ENCODE data around the gene PPTC7.

The PPTC7 gene

DNA sequence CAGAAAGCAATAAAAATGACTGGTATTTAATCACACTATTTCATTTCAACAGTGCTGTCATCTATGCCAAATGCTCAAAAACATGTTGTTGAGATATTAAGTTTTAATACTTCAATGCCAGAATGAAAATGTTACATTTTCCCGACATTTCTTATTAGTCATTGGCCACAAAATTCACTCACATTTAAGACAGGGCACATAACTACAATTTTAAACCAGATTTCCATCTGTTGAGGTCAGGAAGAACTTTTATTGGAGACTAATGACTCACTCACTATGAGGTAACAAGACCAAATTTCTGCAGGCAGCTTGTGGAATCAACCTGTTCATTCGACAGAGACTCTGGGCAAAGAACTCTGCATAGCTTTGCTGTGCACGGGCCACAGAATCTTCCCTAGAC lies 36.8 kb downstream of the PPTC7 start (continued):
- peak; percentile 43; the same call in 1 of the 2 replicates for TF ChIP-seq ZBTB20 (tag by site-specific recombination; IDR thresholded peaks at IDR 0.05)
- TF ChIP-seq SP7 (tag by site-specific recombination; IDR thresholded peaks at IDR 0.05), result peak; percentile 69
- peak; percentile 49; the same call in 1 of the 2 replicates for TF ChIP-seq ZBTB17 (tag by site-specific recombination; IDR thresholded peaks at IDR 0.05)
- TF ChIP-seq ZNF324 (tag by site-specific recombination; IDR thresholded peaks at IDR 0.05), result 0 out of 2 replicates have a peak, but pooled peaks have one; percentile 38
- TF ChIP-seq, protein P1, sequence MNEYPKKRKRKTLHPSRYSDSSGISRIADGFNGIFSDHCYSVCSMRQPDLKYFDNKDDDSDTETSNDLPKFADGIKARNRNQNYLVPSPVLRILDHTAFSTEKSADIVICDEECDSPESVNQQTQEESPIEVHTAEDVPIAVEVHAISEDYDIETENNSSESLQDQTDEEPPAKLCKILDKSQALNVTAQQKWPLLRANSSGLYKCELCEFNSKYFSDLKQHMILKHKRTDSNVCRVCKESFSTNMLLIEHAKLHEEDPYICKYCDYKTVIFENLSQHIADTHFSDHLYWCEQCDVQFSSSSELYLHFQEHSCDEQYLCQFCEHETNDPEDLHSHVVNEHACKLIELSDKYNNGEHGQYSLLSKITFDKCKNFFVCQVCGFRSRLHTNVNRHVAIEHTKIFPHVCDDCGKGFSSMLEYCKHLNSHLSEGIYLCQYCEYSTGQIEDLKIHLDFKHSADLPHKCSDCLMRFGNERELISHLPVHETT (tag by site-specific recombination; IDR thresholded peaks at IDR 0.05), result peak; percentile 46; the same call in 1 of the 2 replicates

DNA sequence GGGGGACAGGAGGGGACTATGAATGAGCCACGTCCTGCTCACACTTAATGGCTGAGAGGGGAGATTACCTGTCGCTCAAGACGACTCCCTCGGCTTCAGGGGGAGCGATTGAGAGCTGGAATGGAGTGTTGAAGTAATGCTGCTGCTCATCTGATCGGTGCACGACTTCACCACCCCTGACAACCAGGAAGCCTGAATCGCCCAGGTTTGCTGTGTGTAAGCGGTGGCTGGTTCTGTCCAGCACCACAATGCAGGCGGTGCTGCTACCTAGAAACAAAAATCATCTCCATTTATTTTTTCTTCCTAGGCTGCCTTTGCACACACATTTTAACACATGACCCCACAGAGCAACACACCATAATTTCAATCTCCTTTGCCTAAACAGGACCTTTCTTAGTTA lies 37.3 kb downstream of the PPTC7 start:
- Histone ChIP-seq H3K27ac (ENCODE audit: extremely low read depth, low read depth, low read length) (no peak overlapping the region), H3K4me3 (ENCODE audit: low read depth, low read length) (no peak overlapping the region), H3K36me3 (ENCODE audit: control insufficient read depth in 2 of 2, insufficient read depth in 1 of 2, low read length in 2 of 2) (peaks cover 0 to 15% of the 10 kb centered on the region in 2 experiments; a peak in 2 of 3 replicates), H3K4me1 (ENCODE audit: control insufficient read depth, insufficient read depth, low read length) (peaks cover 29% of the 10 kb centered on the region), H3K9me3 (ENCODE audit: control insufficient read depth, insufficient read depth, low read depth, low read length) (no peaks in the 10 kb centered on the region)
- POLR2A ChIA-PET, result no interaction called here
- CTCF ChIA-PET, result no interaction called here
- no peak for TF ChIP-seq ZNF560 (tag by site-specific recombination; IDR thresholded peaks at IDR 0.05; ENCODE audit: borderline replicate concordance)
- TF ChIP-seq, protein P2, sequence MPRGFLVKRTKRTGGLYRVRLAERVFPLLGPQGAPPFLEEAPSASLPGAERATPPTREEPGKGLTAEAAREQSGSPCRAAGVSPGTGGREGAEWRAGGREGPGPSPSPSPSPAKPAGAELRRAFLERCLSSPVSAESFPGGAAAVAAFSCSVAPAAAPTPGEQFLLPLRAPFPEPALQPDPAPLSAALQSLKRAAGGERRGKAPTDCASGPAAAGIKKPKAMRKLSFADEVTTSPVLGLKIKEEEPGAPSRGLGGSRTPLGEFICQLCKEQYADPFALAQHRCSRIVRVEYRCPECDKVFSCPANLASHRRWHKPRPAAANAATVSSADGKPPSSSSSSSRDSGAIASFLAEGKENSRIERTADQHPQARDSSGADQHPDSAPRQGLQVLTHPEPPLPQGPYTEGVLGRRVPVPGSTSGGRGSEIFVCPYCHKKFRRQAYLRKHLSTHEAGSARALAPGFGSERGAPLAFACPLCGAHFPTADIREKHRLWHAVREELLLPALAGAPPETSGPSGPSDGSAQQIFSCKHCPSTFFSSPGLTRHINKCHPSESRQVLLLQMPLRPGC (tag by site-specific recombination; IDR thresholded peaks at IDR 0.05), result no peak
- TF ChIP-seq ZEB2 (tag by site-specific recombination; IDR thresholded peaks at IDR 0.05), result no peak
- TF ChIP-seq ZSCAN16 (tag by site-specific recombination; IDR thresholded peaks at IDR 0.05), result no peak
- no peak for TF ChIP-seq ZNF561 (tag by site-specific recombination; IDR thresholded peaks at IDR 0.05; ENCODE audit: borderline replicate concordance)
- no peak for TF ChIP-seq ZNF830 (tag by site-specific recombination; IDR thresholded peaks at IDR 0.05; ENCODE audit: low read depth)
- TF ChIP-seq, protein P3, sequence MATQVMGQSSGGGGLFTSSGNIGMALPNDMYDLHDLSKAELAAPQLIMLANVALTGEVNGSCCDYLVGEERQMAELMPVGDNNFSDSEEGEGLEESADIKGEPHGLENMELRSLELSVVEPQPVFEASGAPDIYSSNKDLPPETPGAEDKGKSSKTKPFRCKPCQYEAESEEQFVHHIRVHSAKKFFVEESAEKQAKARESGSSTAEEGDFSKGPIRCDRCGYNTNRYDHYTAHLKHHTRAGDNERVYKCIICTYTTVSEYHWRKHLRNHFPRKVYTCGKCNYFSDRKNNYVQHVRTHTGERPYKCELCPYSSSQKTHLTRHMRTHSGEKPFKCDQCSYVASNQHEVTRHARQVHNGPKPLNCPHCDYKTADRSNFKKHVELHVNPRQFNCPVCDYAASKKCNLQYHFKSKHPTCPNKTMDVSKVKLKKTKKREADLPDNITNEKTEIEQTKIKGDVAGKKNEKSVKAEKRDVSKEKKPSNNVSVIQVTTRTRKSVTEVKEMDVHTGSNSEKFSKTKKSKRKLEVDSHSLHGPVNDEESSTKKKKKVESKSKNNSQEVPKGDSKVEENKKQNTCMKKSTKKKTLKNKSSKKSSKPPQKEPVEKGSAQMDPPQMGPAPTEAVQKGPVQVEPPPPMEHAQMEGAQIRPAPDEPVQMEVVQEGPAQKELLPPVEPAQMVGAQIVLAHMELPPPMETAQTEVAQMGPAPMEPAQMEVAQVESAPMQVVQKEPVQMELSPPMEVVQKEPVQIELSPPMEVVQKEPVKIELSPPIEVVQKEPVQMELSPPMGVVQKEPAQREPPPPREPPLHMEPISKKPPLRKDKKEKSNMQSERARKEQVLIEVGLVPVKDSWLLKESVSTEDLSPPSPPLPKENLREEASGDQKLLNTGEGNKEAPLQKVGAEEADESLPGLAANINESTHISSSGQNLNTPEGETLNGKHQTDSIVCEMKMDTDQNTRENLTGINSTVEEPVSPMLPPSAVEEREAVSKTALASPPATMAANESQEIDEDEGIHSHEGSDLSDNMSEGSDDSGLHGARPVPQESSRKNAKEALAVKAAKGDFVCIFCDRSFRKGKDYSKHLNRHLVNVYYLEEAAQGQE (tag by site-specific recombination; IDR thresholded peaks at IDR 0.05), result peak; percentile 69
- TF ChIP-seq ZNF768 (tag by site-specific recombination; IDR thresholded peaks at IDR 0.05), result no peak
- TF ChIP-seq, protein P4, sequence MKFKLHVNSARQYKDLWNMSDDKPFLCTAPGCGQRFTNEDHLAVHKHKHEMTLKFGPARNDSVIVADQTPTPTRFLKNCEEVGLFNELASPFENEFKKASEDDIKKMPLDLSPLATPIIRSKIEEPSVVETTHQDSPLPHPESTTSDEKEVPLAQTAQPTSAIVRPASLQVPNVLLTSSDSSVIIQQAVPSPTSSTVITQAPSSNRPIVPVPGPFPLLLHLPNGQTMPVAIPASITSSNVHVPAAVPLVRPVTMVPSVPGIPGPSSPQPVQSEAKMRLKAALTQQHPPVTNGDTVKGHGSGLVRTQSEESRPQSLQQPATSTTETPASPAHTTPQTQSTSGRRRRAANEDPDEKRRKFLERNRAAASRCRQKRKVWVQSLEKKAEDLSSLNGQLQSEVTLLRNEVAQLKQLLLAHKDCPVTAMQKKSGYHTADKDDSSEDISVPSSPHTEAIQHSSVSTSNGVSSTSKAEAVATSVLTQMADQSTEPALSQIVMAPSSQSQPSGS (tag by site-specific recombination; IDR thresholded peaks at IDR 0.05; ENCODE audit: low read depth), result no peak
- TF ChIP-seq, protein P5, sequence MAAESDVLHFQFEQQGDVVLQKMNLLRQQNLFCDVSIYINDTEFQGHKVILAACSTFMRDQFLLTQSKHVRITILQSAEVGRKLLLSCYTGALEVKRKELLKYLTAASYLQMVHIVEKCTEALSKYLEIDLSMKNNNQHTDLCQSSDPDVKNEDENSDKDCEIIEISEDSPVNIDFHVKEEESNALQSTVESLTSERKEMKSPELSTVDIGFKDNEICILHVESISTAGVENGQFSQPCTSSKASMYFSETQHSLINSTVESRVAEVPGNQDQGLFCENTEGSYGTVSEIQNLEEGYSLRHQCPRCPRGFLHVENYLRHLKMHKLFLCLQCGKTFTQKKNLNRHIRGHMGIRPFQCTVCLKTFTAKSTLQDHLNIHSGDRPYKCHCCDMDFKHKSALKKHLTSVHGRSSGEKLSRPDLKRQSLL (tag by site-specific recombination; IDR thresholded peaks at IDR 0.05), result no peak
- TF ChIP-seq EGR2 (tag by site-specific recombination; IDR thresholded peaks at IDR 0.05; ENCODE audit: low read depth), result no peak
- TF ChIP-seq ZNF777 (tag by site-specific recombination; IDR thresholded peaks at IDR 0.05; ENCODE audit: borderline replicate concordance), result no peak
- TF ChIP-seq, protein P6, sequence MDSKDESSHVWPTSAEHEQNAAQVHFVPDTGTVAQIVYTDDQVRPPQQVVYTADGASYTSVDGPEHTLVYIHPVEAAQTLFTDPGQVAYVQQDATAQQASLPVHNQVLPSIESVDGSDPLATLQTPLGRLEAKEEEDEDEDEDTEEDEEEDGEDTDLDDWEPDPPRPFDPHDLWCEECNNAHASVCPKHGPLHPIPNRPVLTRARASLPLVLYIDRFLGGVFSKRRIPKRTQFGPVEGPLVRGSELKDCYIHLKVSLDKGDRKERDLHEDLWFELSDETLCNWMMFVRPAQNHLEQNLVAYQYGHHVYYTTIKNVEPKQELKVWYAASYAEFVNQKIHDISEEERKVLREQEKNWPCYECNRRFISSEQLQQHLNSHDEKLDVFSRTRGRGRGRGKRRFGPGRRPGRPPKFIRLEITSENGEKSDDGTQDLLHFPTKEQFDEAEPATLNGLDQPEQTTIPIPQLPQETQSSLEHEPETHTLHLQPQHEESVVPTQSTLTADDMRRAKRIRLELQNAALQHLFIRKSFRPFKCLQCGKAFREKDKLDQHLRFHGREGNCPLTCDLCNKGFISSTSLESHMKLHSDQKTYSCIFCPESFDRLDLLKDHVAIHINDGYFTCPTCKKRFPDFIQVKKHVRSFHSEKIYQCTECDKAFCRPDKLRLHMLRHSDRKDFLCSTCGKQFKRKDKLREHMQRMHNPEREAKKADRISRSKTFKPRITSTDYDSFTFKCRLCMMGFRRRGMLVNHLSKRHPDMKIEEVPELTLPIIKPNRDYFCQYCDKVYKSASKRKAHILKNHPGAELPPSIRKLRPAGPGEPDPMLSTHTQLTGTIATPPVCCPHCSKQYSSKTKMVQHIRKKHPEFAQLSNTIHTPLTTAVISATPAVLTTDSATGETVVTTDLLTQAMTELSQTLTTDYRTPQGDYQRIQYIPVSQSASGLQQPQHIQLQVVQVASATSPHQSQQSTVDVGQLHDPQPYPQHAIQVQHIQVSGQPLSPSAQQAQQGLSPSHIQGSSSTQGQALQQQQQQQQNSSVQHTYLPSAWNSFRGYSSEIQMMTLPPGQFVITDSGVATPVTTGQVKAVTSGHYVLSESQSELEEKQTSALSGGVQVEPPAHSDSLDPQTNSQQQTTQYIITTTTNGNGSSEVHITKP (tag by site-specific recombination; IDR thresholded peaks at IDR 0.05), result 0 out of 2 replicates have a peak, but pooled peaks have one; percentile 12
- TF ChIP-seq, protein P7, sequence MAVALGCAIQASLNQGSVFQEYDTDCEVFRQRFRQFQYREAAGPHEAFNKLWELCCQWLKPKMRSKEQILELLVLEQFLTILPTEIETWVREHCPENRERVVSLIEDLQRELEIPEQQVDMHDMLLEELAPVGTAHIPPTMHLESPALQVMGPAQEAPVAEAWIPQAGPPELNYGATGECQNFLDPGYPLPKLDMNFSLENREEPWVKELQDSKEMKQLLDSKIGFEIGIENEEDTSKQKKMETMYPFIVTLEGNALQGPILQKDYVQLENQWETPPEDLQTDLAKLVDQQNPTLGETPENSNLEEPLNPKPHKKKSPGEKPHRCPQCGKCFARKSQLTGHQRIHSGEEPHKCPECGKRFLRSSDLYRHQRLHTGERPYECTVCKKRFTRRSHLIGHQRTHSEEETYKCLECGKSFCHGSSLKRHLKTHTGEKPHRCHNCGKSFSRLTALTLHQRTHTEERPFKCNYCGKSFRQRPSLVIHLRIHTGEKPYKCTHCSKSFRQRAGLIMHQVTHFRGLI (tag by site-specific recombination; IDR thresholded peaks at IDR 0.05), result no peak
- no peak for TF ChIP-seq ZNF350 (tag by site-specific recombination; IDR thresholded peaks at IDR 0.05)
